Measurements from ENCODE around the gene FOXG1. TPM values are rescaled to one million over a fixed set of nuclear protein-coding genes. Genes with fewer than 3 reads are reported as not detected.

Gene FOXG1
- total and polyA plus RNA-seq, 5 experiments from 2014 or later: not detected

DNA sequence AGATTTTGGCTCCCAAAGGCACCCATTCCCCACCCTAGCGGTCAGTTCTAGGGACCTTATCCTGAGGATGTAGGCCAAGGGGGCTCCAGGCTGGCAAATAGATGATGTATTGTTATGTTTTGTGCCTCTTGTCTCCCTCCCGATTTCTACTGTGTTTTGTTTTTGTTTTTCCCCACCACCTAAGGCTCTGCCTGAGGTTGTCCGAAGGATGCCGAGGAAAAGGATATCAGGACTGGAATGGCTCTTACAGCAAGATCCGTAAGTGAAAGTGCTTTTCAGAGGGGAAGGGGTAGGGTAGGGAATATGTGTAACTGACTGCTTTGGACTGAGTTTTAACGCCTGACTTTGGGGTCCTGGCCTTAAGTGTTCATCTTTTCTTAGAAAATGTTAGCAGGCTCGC, 6.6 kb downstream of the FOXG1 start:
- Mint-ChIP-seq H3K36me3 (peaks cover 4 to 57% (median 17%) of the 10 kb centered on the region in 3 donors), H3K4me1 (peaks cover 0 to 8% (median 3%) of the 10 kb centered on the region in 4 donors), H3K27ac (no peak overlapping the region), H3K9me3 (peaks cover 3 to 49% (median 32%) of the 10 kb centered on the region in 9 donors), H3K4me3 (no peak overlapping the region), H3K27me3 (peaks cover 45 to 86% (median 58%) of the 10 kb centered on the region in 5 donors)
- DNase-seq: no peak
- no peak for ATAC-seq
- POLR2A ChIA-PET: no interaction called here

DNA sequence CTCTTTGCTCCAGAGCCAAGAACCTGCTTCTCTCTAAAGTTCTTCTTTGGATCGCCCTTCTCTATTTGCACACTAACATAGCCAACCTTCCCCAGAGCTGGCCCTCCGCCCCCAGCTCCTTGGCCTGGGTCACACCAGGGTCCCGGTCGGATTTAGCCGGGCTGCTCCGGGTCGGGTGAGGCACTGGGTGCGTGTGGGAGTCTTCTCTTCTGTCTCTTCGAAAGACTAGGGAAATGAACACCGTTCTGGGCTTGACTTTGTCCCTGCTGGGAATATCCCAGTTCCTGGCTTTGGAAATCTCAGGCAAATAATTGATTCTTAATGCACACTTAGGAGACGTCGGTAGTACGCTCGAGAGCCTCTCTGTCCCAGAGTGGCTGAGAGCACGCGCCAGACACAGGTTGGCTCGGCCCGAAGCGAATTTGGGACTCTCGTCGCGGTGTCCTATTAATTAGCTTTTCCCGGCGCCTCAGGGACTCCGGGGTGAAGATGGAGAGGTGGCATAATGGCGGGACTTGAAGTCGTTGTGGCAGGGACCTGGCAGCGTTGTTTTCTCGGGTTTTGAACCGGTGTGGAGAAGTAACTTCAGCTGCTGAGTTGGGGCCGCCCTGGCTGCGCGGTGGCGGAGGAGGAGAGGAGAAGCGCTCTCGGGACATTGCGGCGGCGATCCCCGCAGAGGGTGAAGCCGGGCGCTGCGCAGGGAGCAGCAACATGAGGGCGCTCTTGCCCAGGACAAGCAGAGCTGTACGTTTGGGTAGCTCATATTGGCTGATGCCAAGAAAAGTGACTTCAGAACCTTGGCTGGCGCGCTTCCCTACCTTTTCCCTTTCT, 7.5 kb downstream of the FOXG1 start:
- peaks cover 0 to 50% (median 33%) of the 10 kb centered on the region in 9 donors for H3K9me3 Mint-ChIP-seq
- no peak for ATAC-seq
- peaks cover 42 to 86% (median 55%) of the 10 kb centered on the region in 5 donors for H3K27me3 Mint-ChIP-seq
- DNase-seq: no peak
- POLR2A ChIA-PET: no interaction called here
- H3K4me3 Mint-ChIP-seq: no peak overlapping the region
- H3K4me1 Mint-ChIP-seq: no peaks in the 10 kb centered on the region
- peaks cover 4 to 50% (median 10%) of the 10 kb centered on the region in 3 donors for H3K36me3 Mint-ChIP-seq
- H3K27ac Mint-ChIP-seq: no peak overlapping the region

DNA sequence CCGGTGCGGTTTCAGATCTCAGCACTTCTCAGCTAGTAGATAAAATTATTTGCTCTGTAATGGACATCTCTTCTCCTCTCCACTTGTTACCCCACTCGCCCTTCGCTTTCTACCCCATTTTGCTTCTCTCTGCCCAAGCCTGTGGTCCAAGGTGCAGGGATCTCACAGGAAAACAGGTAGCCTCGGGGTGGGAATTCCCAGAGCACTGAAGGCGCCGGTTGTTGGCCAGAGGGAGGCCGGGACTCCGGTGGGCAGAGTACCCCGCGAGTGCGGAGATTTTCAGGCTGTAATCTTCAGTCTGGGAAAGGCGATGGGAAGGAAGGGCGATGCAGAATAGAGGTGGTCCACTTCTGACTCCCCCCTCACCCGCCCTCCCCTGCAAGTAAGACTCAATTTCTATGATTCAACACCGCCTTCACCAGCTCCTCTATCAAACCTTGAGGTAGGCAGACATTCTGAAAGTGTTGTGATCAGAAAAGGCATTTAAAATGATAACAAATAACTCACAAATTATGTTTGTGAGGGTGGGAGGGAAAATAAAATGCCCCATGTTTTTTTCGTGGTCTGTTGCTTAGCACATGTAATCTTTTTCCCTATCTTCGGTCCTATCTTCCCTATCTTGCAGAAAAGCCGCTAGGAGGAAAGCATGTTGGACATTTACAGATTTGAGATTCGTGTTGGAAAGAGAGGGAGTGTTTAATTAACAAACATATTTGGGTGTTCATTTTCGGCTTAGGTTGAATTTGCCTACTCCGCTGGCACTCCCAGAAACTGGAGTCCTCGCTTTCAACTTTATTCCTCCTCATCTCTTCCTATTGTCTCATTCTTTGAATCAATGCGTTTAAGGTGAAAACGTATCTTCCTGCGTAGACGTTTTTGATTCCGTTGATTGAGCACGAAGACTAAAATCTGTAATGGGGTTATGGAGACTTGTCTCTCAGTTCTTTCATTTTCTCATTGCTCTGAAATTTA, 8.5 kb downstream of the FOXG1 start:
- POLR2A ChIA-PET: no interaction called here
- H3K36me3 Mint-ChIP-seq: peaks cover 4 to 56% (median 10%) of the 10 kb centered on the region in 3 donors
- H3K27ac Mint-ChIP-seq: no peak overlapping the region
- peaks cover 46 to 95% (median 58%) of the 10 kb centered on the region in 5 donors for H3K27me3 Mint-ChIP-seq
- H3K4me1 Mint-ChIP-seq: no peaks in the 10 kb centered on the region
- DNase-seq: no peak
- ATAC-seq: no peak
- H3K4me3 Mint-ChIP-seq: no peak overlapping the region
- H3K9me3 Mint-ChIP-seq: peaks cover 2 to 53% (median 33%) of the 10 kb centered on the region in 9 donors

DNA sequence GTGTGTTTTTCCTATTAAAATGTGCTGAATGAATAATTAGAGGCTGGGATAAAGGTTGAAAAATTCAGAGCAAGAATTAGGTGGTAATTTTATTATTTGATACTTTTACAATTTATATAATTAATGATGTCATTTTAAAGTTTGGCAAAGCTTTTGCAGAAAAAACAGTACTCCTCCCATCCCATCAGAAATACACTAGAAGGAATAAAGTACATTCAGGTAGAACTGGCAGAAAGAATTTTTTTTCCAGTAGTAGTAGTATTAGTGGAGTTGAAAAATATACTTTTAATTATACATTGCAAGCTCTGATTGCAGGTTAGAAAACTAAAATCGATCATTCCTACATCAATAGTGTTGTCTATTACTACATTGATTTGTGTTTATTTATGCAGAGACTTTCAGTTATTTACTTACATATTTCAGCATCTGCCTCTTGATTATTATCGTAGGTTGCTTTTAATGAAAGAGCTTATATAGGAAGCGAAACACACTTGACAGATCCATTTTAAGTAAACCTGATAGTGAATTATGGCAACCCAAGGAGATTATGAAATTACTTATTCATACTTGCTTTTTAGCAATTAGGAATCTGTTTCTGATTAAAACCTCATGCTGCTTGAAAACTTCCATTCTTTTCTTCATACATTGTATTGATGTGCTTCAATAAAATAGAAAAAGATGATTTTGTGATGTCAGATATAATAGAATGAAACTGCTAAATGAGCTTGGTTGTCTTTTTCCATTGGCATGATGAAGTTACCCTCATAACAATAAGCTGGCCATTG, 10.1 kb downstream of the FOXG1 start:
- H3K27me3 Mint-ChIP-seq: peaks cover 42 to 95% (median 60%) of the 10 kb centered on the region in 5 donors
- DNase-seq (no peak), ATAC-seq (no peak)
- peaks cover 5 to 63% (median 30%) of the 10 kb centered on the region in 9 donors for H3K9me3 Mint-ChIP-seq
- no peak overlapping the region for H3K27ac Mint-ChIP-seq
- POLR2A ChIA-PET: no interaction called here
- H3K4me1 Mint-ChIP-seq: no peaks in the 10 kb centered on the region
- peaks cover 4 to 57% (median 12%) of the 10 kb centered on the region in 3 donors for H3K36me3 Mint-ChIP-seq
- H3K4me3 Mint-ChIP-seq: no peak overlapping the region

DNA sequence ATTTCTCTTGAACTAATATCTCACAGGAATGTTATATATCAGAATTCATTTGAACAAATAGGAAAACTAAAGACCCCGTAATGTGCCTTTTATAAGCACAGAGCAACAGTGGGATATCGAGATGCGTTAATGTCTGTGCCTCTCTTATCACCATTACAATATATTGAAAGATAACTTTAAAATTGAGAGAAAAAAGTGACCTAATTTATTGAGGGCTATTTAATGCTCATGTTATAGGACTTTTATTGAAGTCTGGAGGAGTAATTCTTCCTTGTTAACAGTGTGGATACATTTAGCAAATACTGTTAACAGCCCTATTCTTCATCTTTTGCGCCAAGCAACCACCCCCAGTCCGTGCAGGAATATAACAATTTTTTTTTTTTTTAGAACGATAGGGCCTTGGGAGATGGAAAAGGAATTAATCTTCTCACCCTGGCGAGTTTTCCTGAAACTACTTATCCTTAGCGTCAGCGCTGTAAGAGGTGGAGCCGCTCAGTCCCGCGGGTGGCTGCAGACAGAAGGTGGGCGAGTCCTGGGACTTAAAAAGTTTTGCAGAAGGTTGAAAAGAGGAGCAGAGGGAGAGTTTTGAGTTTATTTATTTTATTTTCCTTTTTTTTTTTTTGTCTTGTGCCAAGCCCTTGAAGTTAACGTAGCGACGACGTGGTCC, 11.0 kb downstream of the FOXG1 start:
- Mint-ChIP-seq H3K4me3 (no peak overlapping the region), H3K4me1 (no peaks in the 10 kb centered on the region), H3K27me3 (peaks cover 45 to 99% (median 64%) of the 10 kb centered on the region in 5 donors), H3K36me3 (peaks cover 4 to 61% (median 10%) of the 10 kb centered on the region in 3 donors), H3K27ac (peak overlapping the region in 1 of 10 donors; percentile 53), H3K9me3 (peaks cover 5 to 59% (median 27%) of the 10 kb centered on the region in 9 donors)
- POLR2A ChIA-PET: no interaction called here
- ATAC-seq (no peak), DNase-seq (no peak)

DNA sequence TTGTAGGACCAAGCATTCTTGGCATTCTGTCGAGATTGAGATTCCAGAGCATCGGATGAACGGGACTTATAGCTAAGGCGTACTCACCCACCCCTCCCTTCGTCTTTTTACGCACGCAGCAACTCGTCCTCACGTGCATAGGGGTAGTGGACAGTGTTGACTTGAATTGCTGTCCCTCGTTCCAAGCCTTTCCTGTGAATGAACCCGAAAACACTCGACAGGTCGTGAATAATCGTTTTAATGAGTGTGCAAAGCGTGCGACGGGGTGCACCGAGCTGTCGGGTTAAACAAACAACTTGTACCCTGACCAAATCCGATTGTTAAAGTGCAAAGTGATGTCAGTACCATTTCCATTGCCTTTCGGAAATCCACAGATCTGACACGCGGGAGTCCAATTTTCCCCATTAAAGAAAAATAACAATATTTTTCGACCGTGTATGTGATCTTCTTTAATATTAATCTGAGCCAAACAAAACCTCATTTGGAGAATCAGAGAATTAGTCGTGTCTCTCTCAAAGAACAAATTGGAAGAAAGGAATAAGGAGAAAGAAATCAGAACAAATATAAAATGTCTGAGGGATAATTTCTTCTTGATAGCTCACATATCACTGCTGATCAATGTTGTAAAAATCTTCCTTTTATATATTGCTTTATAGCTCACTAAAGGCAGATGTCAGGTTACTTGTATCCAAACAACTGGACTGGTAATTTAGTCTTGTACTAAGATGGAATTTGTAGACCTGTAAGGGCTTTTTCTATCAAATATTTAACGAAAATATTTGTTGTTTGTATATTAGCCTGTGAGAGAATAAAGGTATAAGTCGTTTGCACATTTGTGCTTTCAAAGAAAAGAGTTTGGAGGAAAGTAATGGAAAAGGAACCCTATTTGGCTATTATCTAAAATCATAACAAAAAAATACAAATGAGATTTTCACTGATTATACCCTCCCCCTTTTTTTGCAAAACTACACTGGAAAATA, 11.8 kb downstream of the FOXG1 start:
- Mint-ChIP-seq H3K36me3 (peaks cover 4 to 57% (median 5%) of the 10 kb centered on the region in 3 donors), H3K9me3 (peaks cover 5 to 61% (median 25%) of the 10 kb centered on the region in 9 donors)
- no peak for DNase-seq

DNA sequence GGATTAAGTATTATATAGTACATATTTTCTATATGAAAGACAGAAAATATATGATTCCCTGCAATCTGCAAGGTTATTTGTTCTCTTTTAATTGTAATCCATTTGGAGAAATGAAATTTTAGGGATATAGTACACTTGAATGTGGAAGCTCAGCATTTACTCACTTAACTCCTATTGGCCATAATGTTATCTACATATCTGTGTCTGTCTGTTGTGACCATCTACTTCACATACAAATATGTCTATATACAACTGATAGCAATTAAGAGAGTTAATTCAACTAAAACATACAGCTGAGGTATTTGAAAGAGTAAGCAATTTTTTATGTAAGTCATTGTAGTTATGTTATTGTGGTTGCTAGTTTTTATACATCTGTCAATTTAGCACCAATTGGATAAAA, 12.9 kb downstream of the FOXG1 start:
- POLR2A ChIA-PET: no interaction called here
- no peak for DNase-seq
- no peak overlapping the region for H3K4me3 Mint-ChIP-seq
- H3K27me3 Mint-ChIP-seq: peaks cover 45 to 99% (median 60%) of the 10 kb centered on the region in 5 donors
- peaks cover 0 to 9% (median 4%) of the 10 kb centered on the region in 4 donors for H3K4me1 Mint-ChIP-seq
- ATAC-seq: no peak
- H3K9me3 Mint-ChIP-seq: peaks cover 12 to 63% (median 23%) of the 10 kb centered on the region in 9 donors
- H3K27ac Mint-ChIP-seq: no peak overlapping the region
- H3K36me3 Mint-ChIP-seq: peaks cover 4 to 59% (median 5%) of the 10 kb centered on the region in 3 donors

More for the DNA sequence above, 11.8 kb downstream of the FOXG1 start:
- POLR2A ChIA-PET: no interaction called here
- H3K4me3 Mint-ChIP-seq: no peak overlapping the region
- no peak for ATAC-seq
- no peak overlapping the region for H3K27ac Mint-ChIP-seq
- no peaks in the 10 kb centered on the region for H3K4me1 Mint-ChIP-seq
- peaks cover 41 to 99% (median 60%) of the 10 kb centered on the region in 5 donors for H3K27me3 Mint-ChIP-seq

DNA sequence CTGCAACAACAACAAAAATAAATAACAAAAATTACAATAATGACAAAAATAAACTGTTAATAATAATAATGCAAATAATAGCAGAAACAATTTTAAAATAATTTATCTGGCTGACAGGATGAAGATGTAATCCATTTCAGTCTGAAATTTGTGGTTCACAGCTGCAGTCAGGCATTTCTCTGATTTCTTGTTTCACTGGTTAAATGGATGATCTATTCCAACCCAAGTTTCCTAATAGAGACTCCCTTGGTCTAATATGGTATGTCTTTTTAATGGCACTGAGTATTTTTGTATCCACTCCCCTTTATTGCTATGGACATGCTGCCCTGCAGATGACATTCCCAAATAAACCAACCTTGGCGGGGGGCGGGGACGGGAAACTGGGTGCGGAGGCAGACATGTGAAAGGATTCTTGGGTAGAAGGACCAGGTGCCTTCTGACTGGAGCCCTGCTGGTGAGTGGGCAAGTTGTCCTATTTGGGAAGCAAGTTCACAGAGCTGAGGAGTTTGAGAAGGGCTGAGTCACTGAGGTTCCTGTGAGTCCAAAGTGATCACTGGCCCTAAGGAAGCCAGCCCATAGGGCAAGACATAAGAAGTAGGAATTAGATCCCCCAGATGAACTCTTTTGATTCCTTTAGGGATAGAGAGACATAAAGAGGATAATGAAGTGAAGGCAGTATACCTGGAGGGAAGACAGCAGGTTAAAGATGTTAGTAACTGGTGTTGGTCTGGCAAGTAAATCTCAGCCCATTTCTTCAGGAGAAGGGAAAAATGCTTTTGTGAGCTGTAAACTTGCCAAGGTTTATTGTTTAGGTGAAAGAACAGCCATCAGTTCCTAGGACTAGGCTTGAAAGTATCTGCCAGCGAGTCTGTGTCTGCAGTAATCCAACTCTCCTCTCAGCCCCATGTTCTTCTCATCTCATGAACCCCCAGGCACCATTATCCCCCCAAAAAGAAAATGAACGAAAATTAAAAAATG, 14.5 kb downstream of the FOXG1 start:
- no peak for DNase-seq
- Mint-ChIP-seq H3K4me1 (peaks cover 3 to 22% (median 10%) of the 10 kb centered on the region in 4 donors), H3K36me3 (peaks cover 6 to 46% (median 6%) of the 10 kb centered on the region in 3 donors), H3K9me3 (peaks cover 12 to 60% (median 18%) of the 10 kb centered on the region in 9 donors), H3K4me3 (no peak overlapping the region), H3K27me3 (peaks cover 40 to 99% (median 61%) of the 10 kb centered on the region in 5 donors), H3K27ac (peak overlapping the region in 1 of 10 donors; percentile 40)
- POLR2A ChIA-PET: no interaction called here
- no peak for ATAC-seq

DNA sequence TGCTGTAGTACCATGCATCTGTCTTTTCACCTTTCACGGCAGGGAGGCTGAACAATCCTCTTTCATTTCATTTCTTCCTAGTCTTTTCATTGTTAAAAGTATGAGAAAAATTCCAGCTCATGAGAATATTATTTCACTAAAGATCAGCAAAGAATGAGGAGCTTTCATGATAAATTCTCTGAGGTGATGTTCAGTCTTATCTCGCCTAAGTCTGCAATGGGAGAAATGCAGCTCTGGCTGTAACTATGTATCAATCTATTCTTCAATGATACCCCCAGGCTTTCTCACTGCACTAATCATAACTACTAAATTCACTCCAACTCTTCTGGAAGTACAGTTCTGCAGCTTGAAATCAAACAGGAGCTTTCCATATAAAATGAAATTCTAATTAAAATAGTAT, 15.7 kb downstream of the FOXG1 start:
- ATAC-seq: no peak
- Mint-ChIP-seq H3K4me1 (peaks cover 3 to 22% (median 10%) of the 10 kb centered on the region in 4 donors), H3K36me3 (peaks cover 6 to 44% (median 9%) of the 10 kb centered on the region in 3 donors), H3K9me3 (peaks cover 11 to 64% (median 24%) of the 10 kb centered on the region in 9 donors), H3K4me3 (no peak overlapping the region), H3K27me3 (peaks cover 38 to 100% (median 66%) of the 10 kb centered on the region in 5 donors), H3K27ac (no peak overlapping the region)
- no peak for DNase-seq
- POLR2A ChIA-PET: no interaction called here

DNA sequence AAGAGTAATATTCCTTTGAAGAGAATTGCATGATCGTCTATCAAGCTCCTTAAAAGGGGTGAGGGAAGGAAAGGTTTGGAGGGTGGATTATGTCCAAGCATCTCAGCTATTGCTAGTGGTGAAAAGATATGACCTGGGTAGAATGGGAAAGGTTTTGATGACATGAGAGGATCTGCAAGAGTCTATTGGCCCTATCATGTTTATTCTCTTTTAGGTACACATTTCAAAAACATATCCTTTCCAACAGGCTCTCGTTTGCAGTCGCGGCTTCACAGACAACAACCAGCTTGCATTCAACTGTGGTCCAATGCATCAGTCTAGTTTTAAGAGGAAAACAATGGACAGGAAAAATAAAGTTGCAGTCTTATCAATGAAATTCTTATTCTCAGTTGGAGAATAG, 17.1 kb downstream of the FOXG1 start:
- Mint-ChIP-seq H3K9me3 (peaks cover 14 to 60% (median 28%) of the 10 kb centered on the region in 9 donors), H3K36me3 (peaks cover 3 to 48% (median 9%) of the 10 kb centered on the region in 3 donors), H3K27ac (no peak overlapping the region), H3K4me3 (no peak overlapping the region), H3K4me1 (peaks cover 3 to 22% (median 10%) of the 10 kb centered on the region in 4 donors), H3K27me3 (peaks cover 37 to 94% (median 62%) of the 10 kb centered on the region in 5 donors)
- POLR2A ChIA-PET: no interaction called here
- ATAC-seq (no peak), DNase-seq (no peak)
